Liver (tissue), 9 donors: Measurements from ENCODE around the gene TLE1. TPM values are rescaled to one million over a fixed set of nuclear protein-coding genes. Genes with fewer than 3 reads are reported as not detected.
"Not testable (repeated sequence)": the region's sequence is repeated elsewhere in the genome, so short reads cannot be mapped to it uniquely, and the experiment has no call there.

Experiments used
- DNase-seq: peaks from one replicate; pipeline ENCODE4 v3.0.0-alpha.2; 2017; ENCODE audit warnings: low spot score
- H3K27ac ChIP-seq, 2 donors: one replicate each; pipeline ENCODE4 v1.7.0; 2013; ENCODE audit warnings: inconsistent platforms in 2 of 2, low read length in 2 of 2, control low read depth in 1 of 2, low read depth in 1 of 2, mild to moderate bottlenecking in 1 of 2
- H3K27me3 ChIP-seq, 4 donors: one replicate each; pipeline versions ENCODE4 v1.6.1 to v1.7.0; 2013; ENCODE audit warnings: low read length in 3 of 4, inconsistent platforms in 1 of 4, mild to moderate bottlenecking in 1 of 4, moderate library complexity in 1 of 4; ENCODE audit not compliant: control insufficient read depth in 4 of 4, insufficient read depth in 4 of 4
- H3K36me3 ChIP-seq, 4 donors: one replicate each; pipeline versions ENCODE4 v1.6.1 to v1.7.0; 2013; ENCODE audit warnings: low read length in 3 of 4, mild to moderate bottlenecking in 3 of 4, low read depth in 1 of 4, moderate library complexity in 1 of 4; ENCODE audit not compliant: control insufficient read depth in 4 of 4, insufficient read depth in 3 of 4
- H3K4me1 ChIP-seq, 4 donors: one replicate each; pipeline versions ENCODE4 v1.6.1 to v1.7.0; 2013; ENCODE audit warnings: low read length in 3 of 4, mild to moderate bottlenecking in 3 of 4, moderate library complexity in 1 of 4; ENCODE audit not compliant: control insufficient read depth in 4 of 4, insufficient read depth in 4 of 4
- H3K4me3 ChIP-seq, 3 donors: one replicate each; pipeline versions ENCODE4 v1.6.1 to v1.7.0; 2013; ENCODE audit warnings: low read length in 3 of 3, control low read depth in 1 of 3, low read depth in 1 of 3, mild to moderate bottlenecking in 1 of 3
- H3K9ac ChIP-seq, 2 donors: one replicate each; pipeline ENCODE4 v1.7.0; 2013; ENCODE audit warnings: low read length in 2 of 2, mild to moderate bottlenecking in 2 of 2, moderate library complexity in 2 of 2, control low read depth in 1 of 2, low read depth in 1 of 2
- H3K9me3 ChIP-seq, 4 donors: one replicate each; pipeline versions ENCODE4 v1.6.1 to v1.7.0; 2013; ENCODE audit warnings: low read length in 3 of 4; ENCODE audit not compliant: control insufficient read depth in 4 of 4
- FOXA1 ChIP-seq: IDR thresholded peaks from 2 replicates; pipeline ENCODE4 v1.6.1; 2016; ENCODE audit warnings: antibody characterized with exemption
- FOXA2 ChIP-seq: IDR thresholded peaks from 2 replicates; pipeline ENCODE4 v1.6.1; 2016; ENCODE audit warnings: antibody characterized with exemption
- JUND ChIP-seq, 2 donors: IDR thresholded peaks; 2 replicates each; pipeline ENCODE4 v1.6.1; 2016; ENCODE audit warnings: antibody characterized with exemption in 2 of 2
- RAD21 ChIP-seq, 2 donors: IDR thresholded peaks; 2 replicates each; pipeline ENCODE4 v1.6.1; 2016; ENCODE audit warnings: antibody characterized with exemption in 2 of 2, mild to moderate bottlenecking in 2 of 2
- RXRA ChIP-seq, 2 donors: IDR thresholded peaks; 2 replicates each; pipeline ENCODE4 v1.6.1; 2017 to 2018; ENCODE audit warnings: antibody characterized with exemption in 2 of 2, mild to moderate bottlenecking in 1 of 2
- SP1 ChIP-seq: IDR thresholded peaks from 2 replicates; pipeline ENCODE4 v1.6.1; 2018; ENCODE audit warnings: antibody characterized with exemption, mild to moderate bottlenecking
- WGBS: extraction: QIAGEN DNeasy Blood & Tissue Kit; methylation state at CpG from one replicate; pipeline ENCODE4 v1.1.7; 2013; 5-methylcytosine and 5-hydroxymethylcytosine counted together
- polyA plus RNA-seq, 2 donors: library from polyadenylated mRNA; stranded (reverse) in 1 of 2; unstranded in 1 of 2; fragments of 200-250 nt in 1 of 2; fragments of >200 nt in 1 of 2; fragmentation: Nextera tagmentation in 1 of 2; extraction: Ambion mirVana in 1 of 2; gene quantifications; one replicate each; pipeline versions ENCODE4 v1.2.1 to v1.2.3, GENCODE V29; 2013 to 2015
- total RNA-seq, 2 donors: library from RNA; depleted of rRNA; stranded (reverse); fragments of >200 nt; gene quantifications; one replicate each; pipeline ENCODE4 v1.2.3, GENCODE V29; 2014
- TF ChIP-seq, protein P1 (sequence below): IDR thresholded peaks from 2 replicates; pipeline ENCODE4 v1.6.1; 2016; ENCODE audit warnings: antibody characterized with exemption
- TF ChIP-seq, protein P2 (sequence below): IDR thresholded peaks from 2 replicates; pipeline ENCODE4 v1.6.1; 2016; ENCODE audit warnings: antibody characterized with exemption, mild to moderate bottlenecking
- TF ChIP-seq, protein P3 (sequence below): IDR thresholded peaks from 2 replicates; pipeline ENCODE4 v1.6.1; 2016; ENCODE audit warnings: antibody characterized with exemption
- donor health status: healthy.
- donor health status: healthy.
- donor health status: healthy.
- donor health status: healthy.
- donor health status: healthy.

Gene TLE1
- total and polyA plus RNA-seq, 4 donors: 25.2 to 45.4 (median 25.7) TPM

DNA sequence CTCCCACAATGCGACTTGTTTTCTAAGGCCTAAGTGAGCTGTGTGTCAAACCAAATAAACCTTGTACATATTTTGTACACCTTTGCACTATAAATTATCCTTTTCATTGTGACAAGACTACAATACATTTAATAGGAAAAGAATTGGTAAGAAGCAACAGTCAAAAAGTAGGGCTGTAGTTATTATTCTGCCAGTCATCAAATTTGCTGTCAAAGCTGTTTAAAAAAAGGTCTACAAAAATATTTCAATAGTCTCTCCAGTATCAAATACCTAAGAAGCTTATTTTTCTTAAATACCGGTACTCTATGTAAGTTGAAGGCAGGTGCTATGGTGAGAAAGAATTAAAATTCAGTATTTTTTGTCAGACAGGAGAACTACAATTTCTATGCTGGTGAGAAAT lies 40.5 kb downstream of the TLE1 start:
- TF ChIP-seq RAD21 (IDR thresholded peaks at IDR 0.05) (no peak), SP1 (no peak)
- TF ChIP-seq, protein P1, sequence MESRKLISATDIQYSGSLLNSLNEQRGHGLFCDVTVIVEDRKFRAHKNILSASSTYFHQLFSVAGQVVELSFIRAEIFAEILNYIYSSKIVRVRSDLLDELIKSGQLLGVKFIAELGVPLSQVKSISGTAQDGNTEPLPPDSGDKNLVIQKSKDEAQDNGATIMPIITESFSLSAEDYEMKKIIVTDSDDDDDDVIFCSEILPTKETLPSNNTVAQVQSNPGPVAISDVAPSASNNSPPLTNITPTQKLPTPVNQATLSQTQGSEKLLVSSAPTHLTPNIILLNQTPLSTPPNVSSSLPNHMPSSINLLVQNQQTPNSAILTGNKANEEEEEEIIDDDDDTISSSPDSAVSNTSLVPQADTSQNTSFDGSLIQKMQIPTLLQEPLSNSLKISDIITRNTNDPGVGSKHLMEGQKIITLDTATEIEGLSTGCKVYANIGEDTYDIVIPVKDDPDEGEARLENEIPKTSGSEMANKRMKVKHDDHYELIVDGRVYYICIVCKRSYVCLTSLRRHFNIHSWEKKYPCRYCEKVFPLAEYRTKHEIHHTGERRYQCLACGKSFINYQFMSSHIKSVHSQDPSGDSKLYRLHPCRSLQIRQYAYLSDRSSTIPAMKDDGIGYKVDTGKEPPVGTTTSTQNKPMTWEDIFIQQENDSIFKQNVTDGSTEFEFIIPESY: no peak

DNA sequence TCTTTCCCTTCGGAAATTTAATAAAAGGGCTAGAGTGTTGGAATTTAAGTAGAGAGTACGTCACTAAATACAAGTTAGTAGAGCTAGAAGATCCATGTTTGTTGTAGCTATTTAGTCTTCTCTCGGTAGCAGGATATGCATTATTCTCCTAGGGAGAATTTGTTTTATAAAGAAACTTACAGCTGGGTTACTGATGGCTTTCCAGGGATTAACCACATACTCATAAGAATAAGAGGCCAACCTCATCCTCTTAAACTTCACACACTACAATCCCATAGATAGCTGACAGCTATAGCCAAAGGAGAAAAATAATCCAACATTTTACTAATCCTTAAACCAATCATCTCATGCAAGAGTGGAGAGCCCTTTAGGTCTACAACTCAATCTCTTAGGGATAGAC lies 43.0 kb downstream of the TLE1 start:
- no peaks in the 10 kb centered on the region for H3K9me3 ChIP-seq
- no peaks in the 10 kb centered on the region for H3K4me1 ChIP-seq
- H3K36me3 ChIP-seq: peaks cover 8 to 26% (median 15%) of the 10 kb centered on the region in 4 donors
- H3K27me3 ChIP-seq: no peaks in the 10 kb centered on the region
- TF ChIP-seq, protein P2, sequence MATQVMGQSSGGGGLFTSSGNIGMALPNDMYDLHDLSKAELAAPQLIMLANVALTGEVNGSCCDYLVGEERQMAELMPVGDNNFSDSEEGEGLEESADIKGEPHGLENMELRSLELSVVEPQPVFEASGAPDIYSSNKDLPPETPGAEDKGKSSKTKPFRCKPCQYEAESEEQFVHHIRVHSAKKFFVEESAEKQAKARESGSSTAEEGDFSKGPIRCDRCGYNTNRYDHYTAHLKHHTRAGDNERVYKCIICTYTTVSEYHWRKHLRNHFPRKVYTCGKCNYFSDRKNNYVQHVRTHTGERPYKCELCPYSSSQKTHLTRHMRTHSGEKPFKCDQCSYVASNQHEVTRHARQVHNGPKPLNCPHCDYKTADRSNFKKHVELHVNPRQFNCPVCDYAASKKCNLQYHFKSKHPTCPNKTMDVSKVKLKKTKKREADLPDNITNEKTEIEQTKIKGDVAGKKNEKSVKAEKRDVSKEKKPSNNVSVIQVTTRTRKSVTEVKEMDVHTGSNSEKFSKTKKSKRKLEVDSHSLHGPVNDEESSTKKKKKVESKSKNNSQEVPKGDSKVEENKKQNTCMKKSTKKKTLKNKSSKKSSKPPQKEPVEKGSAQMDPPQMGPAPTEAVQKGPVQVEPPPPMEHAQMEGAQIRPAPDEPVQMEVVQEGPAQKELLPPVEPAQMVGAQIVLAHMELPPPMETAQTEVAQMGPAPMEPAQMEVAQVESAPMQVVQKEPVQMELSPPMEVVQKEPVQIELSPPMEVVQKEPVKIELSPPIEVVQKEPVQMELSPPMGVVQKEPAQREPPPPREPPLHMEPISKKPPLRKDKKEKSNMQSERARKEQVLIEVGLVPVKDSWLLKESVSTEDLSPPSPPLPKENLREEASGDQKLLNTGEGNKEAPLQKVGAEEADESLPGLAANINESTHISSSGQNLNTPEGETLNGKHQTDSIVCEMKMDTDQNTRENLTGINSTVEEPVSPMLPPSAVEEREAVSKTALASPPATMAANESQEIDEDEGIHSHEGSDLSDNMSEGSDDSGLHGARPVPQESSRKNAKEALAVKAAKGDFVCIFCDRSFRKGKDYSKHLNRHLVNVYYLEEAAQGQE: no peak
- TF ChIP-seq FOXA1 (no peak), RAD21 (IDR thresholded peaks at IDR 0.05) (no peak), FOXA2 (no peak), RXRA (IDR thresholded peaks at IDR 0.05) (no peak), JUND (IDR thresholded peaks at IDR 0.05) (no peak), SP1 (no peak)
- TF ChIP-seq, protein P3, sequence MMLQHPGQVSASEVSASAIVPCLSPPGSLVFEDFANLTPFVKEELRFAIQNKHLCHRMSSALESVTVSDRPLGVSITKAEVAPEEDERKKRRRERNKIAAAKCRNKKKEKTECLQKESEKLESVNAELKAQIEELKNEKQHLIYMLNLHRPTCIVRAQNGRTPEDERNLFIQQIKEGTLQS: no peak
- no peak for DNase-seq
- H3K4me3 ChIP-seq: no peak overlapping the region
- H3K9ac ChIP-seq: no peak overlapping the region
- H3K27ac ChIP-seq: no peak overlapping the region
- 95% methylated on average over 3 of the region's 3 CpGs for WGBS

More for the DNA sequence above, 40.5 kb downstream of the TLE1 start:
- no peaks in the 10 kb centered on the region for H3K9me3 ChIP-seq
- H3K4me1 ChIP-seq: no peaks in the 10 kb centered on the region
- H3K27ac ChIP-seq: no peak overlapping the region
- WGBS: 97% methylated on average over 2 of the region's 2 CpGs
- DNase-seq: no peak
- no peaks in the 10 kb centered on the region for H3K27me3 ChIP-seq
- peaks cover 9 to 29% (median 22%) of the 10 kb centered on the region in 4 donors for H3K36me3 ChIP-seq
- no peak overlapping the region for H3K9ac ChIP-seq
- H3K4me3 ChIP-seq: no peak overlapping the region

DNA sequence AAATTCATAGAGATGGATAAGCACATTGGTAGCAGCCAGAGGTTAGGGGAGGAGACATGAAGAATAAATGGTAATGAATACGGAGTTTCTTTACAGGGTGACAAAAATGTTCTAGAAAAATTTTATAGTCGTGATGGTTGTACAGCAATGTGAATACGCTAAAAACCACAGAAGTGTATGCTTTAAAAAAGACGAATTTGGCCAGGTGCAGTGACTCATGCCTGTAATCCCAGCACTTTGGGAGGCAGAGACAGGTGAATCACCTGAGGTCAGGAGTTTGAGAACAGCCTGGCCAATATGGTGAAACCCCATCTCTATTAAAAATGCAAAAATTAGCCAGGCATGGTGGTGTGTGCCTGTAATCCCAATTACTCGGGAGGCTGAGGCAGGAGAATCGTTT lies 44.8 kb downstream of the TLE1 start:
- DNase-seq, H3K4me3 ChIP-seq, H3K4me1 ChIP-seq, H3K27me3 ChIP-seq, H3K9me3 ChIP-seq, H3K27ac ChIP-seq, H3K9ac ChIP-seq: not testable (repeated sequence)
- H3K36me3 ChIP-seq: peaks cover 1 to 12% (median 3%) of the 10 kb centered on the region in 4 donors
- 80% methylated on average over 6 of the region's 6 CpGs for WGBS
